ENCODE measurements around the gene PTPRJ.

GRCh38 chr11:48125866-48126265 lies 145.5 kb downstream of the PTPRJ start:
- no peak for TF ChIP-seq FOXK1 (CRISPR knock-in tag; IDR thresholded peaks at IDR 0.05; ENCODE audit: borderline replicate concordance)
- TF ChIP-seq NR1H2 (CRISPR knock-in tag; IDR thresholded peaks at IDR 0.05) = no peak
- TF ChIP-seq RCOR1 (IDR thresholded peaks at IDR 0.05; ENCODE audit: borderline replicate concordance in 1 of 2, low read depth in 2 of 2, low read length in 2 of 2) = no peak
- TF ChIP-seq RFX5 (IDR thresholded peaks at IDR 0.05; ENCODE audit: low read depth, low read length) = no peak
- TF ChIP-seq, protein P1, sequence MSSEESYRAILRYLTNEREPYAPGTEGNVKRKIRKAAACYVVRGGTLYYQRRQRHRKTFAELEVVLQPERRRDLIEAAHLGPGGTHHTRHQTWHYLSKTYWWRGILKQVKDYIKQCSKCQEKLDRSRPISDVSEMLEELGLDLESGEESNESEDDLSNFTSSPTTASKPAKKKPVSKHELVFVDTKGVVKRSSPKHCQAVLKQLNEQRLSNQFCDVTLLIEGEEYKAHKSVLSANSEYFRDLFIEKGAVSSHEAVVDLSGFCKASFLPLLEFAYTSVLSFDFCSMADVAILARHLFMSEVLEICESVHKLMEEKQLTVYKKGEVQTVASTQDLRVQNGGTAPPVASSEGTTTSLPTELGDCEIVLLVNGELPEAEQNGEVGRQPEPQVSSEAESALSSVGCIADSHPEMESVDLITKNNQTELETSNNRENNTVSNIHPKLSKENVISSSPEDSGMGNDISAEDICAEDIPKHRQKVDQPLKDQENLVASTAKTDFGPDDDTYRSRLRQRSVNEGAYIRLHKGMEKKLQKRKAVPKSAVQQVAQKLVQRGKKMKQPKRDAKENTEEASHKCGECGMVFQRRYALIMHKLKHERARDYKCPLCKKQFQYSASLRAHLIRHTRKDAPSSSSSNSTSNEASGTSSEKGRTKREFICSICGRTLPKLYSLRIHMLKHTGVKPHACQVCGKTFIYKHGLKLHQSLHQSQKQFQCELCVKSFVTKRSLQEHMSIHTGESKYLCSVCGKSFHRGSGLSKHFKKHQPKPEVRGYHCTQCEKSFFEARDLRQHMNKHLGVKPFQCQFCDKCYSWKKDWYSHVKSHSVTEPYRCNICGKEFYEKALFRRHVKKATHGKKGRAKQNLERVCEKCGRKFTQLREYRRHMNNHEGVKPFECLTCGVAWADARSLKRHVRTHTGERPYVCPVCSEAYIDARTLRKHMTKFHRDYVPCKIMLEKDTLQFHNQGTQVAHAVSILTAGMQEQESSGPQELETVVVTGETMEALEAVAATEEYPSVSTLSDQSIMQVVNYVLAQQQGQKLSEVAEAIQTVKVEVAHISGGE (CRISPR knock-in tag; IDR thresholded peaks at IDR 0.05) = no peak
- no peak for TF ChIP-seq MAZ (CRISPR knock-in tag; conservative IDR thresholded peaks at IDR 0.05 in 1 of 2, IDR thresholded peaks at IDR 0.05 in 1 of 2)
- TF ChIP-seq, protein P2, sequence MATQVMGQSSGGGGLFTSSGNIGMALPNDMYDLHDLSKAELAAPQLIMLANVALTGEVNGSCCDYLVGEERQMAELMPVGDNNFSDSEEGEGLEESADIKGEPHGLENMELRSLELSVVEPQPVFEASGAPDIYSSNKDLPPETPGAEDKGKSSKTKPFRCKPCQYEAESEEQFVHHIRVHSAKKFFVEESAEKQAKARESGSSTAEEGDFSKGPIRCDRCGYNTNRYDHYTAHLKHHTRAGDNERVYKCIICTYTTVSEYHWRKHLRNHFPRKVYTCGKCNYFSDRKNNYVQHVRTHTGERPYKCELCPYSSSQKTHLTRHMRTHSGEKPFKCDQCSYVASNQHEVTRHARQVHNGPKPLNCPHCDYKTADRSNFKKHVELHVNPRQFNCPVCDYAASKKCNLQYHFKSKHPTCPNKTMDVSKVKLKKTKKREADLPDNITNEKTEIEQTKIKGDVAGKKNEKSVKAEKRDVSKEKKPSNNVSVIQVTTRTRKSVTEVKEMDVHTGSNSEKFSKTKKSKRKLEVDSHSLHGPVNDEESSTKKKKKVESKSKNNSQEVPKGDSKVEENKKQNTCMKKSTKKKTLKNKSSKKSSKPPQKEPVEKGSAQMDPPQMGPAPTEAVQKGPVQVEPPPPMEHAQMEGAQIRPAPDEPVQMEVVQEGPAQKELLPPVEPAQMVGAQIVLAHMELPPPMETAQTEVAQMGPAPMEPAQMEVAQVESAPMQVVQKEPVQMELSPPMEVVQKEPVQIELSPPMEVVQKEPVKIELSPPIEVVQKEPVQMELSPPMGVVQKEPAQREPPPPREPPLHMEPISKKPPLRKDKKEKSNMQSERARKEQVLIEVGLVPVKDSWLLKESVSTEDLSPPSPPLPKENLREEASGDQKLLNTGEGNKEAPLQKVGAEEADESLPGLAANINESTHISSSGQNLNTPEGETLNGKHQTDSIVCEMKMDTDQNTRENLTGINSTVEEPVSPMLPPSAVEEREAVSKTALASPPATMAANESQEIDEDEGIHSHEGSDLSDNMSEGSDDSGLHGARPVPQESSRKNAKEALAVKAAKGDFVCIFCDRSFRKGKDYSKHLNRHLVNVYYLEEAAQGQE (IDR thresholded peaks at IDR 0.05; ENCODE audit: borderline replicate concordance) = no peak
- TF ChIP-seq, protein P2 (CRISPR knock-in tag; IDR thresholded peaks at IDR 0.05; ENCODE audit: low read depth) = no peak
- no peak for TF ChIP-seq ZNF76 (CRISPR knock-in tag; IDR thresholded peaks at IDR 0.05; ENCODE audit: borderline replicate concordance)
- TF ChIP-seq JUNB (CRISPR knock-in tag; conservative IDR thresholded peaks at IDR 0.05) = no peak
- TF ChIP-seq RAD51 (IDR thresholded peaks at IDR 0.05; ENCODE audit: borderline replicate concordance, low read depth) = no peak
- no peak for TF ChIP-seq ZNF143 (CRISPR knock-in tag; IDR thresholded peaks at IDR 0.05)
- TF ChIP-seq POLR2A (conservative IDR thresholded peaks at IDR 0.05) = no peak

Data from K562 (cell line).